ENCODE data around the gene ZDHHC21.

DNA sequence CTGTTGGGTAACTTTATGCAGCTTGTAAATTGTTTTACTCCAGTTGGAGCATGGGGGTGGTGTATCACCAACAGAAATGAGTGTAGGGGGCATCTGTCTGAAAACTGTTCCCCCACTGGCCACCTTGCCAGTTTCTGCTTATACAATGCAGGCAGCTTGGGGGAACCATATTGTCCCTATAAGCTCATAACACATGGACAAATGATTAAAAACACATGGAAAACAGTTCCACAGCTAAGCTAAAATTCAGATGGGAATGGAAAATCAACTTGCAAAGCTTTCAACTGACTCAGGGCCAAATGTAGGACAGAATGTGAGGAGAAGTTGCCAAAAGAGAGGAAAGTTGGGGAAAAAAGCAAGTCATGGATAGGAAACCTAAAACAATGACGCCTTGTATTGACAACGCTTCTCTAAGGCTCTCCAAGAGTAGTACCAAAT is 37.2 kb upstream of the ZDHHC21 start:
- TF ChIP-seq, protein P1, sequence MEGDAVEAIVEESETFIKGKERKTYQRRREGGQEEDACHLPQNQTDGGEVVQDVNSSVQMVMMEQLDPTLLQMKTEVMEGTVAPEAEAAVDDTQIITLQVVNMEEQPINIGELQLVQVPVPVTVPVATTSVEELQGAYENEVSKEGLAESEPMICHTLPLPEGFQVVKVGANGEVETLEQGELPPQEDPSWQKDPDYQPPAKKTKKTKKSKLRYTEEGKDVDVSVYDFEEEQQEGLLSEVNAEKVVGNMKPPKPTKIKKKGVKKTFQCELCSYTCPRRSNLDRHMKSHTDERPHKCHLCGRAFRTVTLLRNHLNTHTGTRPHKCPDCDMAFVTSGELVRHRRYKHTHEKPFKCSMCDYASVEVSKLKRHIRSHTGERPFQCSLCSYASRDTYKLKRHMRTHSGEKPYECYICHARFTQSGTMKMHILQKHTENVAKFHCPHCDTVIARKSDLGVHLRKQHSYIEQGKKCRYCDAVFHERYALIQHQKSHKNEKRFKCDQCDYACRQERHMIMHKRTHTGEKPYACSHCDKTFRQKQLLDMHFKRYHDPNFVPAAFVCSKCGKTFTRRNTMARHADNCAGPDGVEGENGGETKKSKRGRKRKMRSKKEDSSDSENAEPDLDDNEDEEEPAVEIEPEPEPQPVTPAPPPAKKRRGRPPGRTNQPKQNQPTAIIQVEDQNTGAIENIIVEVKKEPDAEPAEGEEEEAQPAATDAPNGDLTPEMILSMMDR (conservative IDR thresholded peaks at IDR 0.05; ENCODE audit: low read depth in 2 of 2): no peak
- TF ChIP-seq POLR2AphosphoS5 (IDR thresholded peaks at IDR 0.05; ENCODE audit: low read depth): no peak
- no peak for TF ChIP-seq EZH2 (IDR thresholded peaks at IDR 0.05; ENCODE audit: low read depth, unreplicated experiment)
- no peak for TF ChIP-seq CREB1 (CRISPR knock-in tag; IDR thresholded peaks at IDR 0.05; ENCODE audit: low read depth)
- TF ChIP-seq, protein P2, sequence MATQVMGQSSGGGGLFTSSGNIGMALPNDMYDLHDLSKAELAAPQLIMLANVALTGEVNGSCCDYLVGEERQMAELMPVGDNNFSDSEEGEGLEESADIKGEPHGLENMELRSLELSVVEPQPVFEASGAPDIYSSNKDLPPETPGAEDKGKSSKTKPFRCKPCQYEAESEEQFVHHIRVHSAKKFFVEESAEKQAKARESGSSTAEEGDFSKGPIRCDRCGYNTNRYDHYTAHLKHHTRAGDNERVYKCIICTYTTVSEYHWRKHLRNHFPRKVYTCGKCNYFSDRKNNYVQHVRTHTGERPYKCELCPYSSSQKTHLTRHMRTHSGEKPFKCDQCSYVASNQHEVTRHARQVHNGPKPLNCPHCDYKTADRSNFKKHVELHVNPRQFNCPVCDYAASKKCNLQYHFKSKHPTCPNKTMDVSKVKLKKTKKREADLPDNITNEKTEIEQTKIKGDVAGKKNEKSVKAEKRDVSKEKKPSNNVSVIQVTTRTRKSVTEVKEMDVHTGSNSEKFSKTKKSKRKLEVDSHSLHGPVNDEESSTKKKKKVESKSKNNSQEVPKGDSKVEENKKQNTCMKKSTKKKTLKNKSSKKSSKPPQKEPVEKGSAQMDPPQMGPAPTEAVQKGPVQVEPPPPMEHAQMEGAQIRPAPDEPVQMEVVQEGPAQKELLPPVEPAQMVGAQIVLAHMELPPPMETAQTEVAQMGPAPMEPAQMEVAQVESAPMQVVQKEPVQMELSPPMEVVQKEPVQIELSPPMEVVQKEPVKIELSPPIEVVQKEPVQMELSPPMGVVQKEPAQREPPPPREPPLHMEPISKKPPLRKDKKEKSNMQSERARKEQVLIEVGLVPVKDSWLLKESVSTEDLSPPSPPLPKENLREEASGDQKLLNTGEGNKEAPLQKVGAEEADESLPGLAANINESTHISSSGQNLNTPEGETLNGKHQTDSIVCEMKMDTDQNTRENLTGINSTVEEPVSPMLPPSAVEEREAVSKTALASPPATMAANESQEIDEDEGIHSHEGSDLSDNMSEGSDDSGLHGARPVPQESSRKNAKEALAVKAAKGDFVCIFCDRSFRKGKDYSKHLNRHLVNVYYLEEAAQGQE (IDR thresholded peaks at IDR 0.05; ENCODE audit: unreplicated experiment): no peak
- TF ChIP-seq STAT1 (IDR thresholded peaks at IDR 0.05; ENCODE audit: unreplicated experiment): no peak
- no peak for TF ChIP-seq JUNB (IDR thresholded peaks at IDR 0.05; ENCODE audit: unreplicated experiment)
- TF ChIP-seq ZNF114 (CRISPR knock-in tag; IDR thresholded peaks at IDR 0.05): no peak
- TF ChIP-seq NANOG (IDR thresholded peaks at IDR 0.05; ENCODE audit: borderline replicate concordance): no peak
- TF ChIP-seq, protein P3, sequence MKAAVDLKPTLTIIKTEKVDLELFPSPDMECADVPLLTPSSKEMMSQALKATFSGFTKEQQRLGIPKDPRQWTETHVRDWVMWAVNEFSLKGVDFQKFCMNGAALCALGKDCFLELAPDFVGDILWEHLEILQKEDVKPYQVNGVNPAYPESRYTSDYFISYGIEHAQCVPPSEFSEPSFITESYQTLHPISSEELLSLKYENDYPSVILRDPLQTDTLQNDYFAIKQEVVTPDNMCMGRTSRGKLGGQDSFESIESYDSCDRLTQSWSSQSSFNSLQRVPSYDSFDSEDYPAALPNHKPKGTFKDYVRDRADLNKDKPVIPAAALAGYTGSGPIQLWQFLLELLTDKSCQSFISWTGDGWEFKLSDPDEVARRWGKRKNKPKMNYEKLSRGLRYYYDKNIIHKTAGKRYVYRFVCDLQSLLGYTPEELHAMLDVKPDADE (IDR thresholded peaks at IDR 0.05): no peak
- TF ChIP-seq EZH2phosphoT487 (IDR thresholded peaks at IDR 0.05; ENCODE audit: unreplicated experiment): no peak
